ENCODE measurements around the gene SLC2A13.

- TF ChIP-seq POLR2A (IDR thresholded peaks at IDR 0.05) (no peak), CTCF (IDR thresholded peaks at IDR 0.05) (no peak)
These were observed 186.1 kb downstream of the SLC2A13 start for GRCh38 chr12:39919790-39920189.

Data from body of pancreas (tissue), 4 donors.